ENCODE data around the gene SMARCA4. TPM values are rescaled to one million over a fixed set of nuclear protein-coding genes. Genes with fewer than 3 reads are reported as not detected.

Gene SMARCA4
- polyA plus RNA-seq, 4 donors, result 54.6 to 71.6 (median 66.1) TPM

- H3K27me3 ChIP-seq (ENCODE audit: control insufficient read depth in 3 of 3, insufficient read depth in 3 of 3, low read length in 3 of 3), result no peaks in the 10 kb centered on the region
- H3K4me3 ChIP-seq (ENCODE audit: low read depth in 1 of 3, low read length in 3 of 3), result no peak overlapping the region
- H3K4me1 ChIP-seq (ENCODE audit: control insufficient read depth in 3 of 3, insufficient read depth in 2 of 3, low read depth in 1 of 3, low read length in 2 of 3), result peaks cover 0 to 6% (median 0%) of the 10 kb centered on the region in 3 donors
- H3K36me3 ChIP-seq (ENCODE audit: control insufficient read depth in 3 of 3, insufficient read depth in 2 of 3, low read depth in 1 of 3, low read length in 3 of 3), result peaks cover 27 to 98% (median 36%) of the 10 kb centered on the region in 3 donors
- WGBS, 3 donors, result 87 to 95% (median 89%) methylated on average over 7 of the region's 7 CpGs
- H3K9me3 ChIP-seq (ENCODE audit: control insufficient read depth in 2 of 2, insufficient read depth in 1 of 2, low read depth in 1 of 2, low read length in 1 of 2), result no peaks in the 10 kb centered on the region
- DNase-seq, result no peak
- H3K27ac ChIP-seq (ENCODE audit: low read depth in 1 of 3, low read length in 2 of 3), result no peak overlapping the region
- FAIRE-seq, result no peak
These were observed 62.9 kb downstream of the SMARCA4 start for GRCh38 chr19:11023710-11024109.

DNA sequence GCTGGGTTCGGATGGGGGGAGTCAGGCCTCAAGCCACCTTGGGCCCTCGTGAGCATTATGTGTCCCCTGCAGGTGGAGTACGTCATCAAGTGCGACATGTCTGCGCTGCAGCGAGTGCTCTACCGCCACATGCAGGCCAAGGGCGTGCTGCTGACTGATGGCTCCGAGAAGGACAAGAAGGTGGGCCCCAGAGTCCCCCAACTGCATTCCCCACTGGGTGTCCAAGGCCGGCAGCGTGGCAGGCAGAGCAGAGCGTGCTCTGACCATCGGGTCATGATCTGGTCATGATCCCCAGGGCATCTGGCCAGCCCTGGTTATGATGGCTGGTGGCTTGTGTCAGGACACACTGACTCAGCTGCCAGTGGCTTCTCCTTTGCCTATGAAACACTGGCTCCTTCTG, 63.4 kb downstream of the SMARCA4 start:
- Histone ChIP-seq H3K9me3 (ENCODE audit: control insufficient read depth in 2 of 2, insufficient read depth in 1 of 2, low read depth in 1 of 2, low read length in 1 of 2) (no peaks in the 10 kb centered on the region), H3K4me3 (ENCODE audit: low read depth in 1 of 3, low read length in 3 of 3) (no peak overlapping the region), H3K27ac (ENCODE audit: low read depth in 1 of 3, low read length in 2 of 3) (no peak overlapping the region), H3K27me3 (ENCODE audit: control insufficient read depth in 3 of 3, insufficient read depth in 3 of 3, low read length in 3 of 3) (no peaks in the 10 kb centered on the region), H3K36me3 (ENCODE audit: control insufficient read depth in 3 of 3, insufficient read depth in 2 of 3, low read depth in 1 of 3, low read length in 3 of 3) (peaks cover 23 to 98% (median 36%) of the 10 kb centered on the region in 3 donors), H3K4me1 (ENCODE audit: control insufficient read depth in 3 of 3, insufficient read depth in 2 of 3, low read depth in 1 of 3, low read length in 2 of 3) (peaks cover 0 to under 1% (median 0%) of the 10 kb centered on the region in 3 donors)
- WGBS, 3 donors, result 90 to 96% (median 90%) methylated on average over 13 of the region's 13 CpGs
- DNase-seq (no peak), FAIRE-seq (no peak)

DNA sequence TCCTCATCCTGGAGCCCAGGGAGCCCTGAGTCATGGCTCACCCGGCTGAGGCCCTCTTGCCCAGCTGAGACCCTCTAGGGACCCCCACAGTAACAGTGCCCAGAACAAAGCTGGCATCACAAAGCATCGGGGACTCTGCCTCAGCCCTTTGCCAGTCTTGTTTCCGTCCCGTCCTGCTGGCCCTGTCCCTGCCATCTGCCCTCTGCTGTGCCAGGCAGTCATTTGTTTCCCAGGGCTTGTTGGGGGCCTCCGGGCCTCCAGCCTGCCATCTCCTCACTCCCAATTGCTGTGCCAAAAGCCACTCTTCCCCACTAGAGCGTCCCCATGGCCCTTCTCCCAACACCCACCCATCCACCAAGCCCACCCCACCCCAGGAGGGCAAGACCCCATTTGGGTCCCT, 64.2 kb downstream of the SMARCA4 start:
- Histone ChIP-seq H3K4me1 (ENCODE audit: control insufficient read depth in 3 of 3, insufficient read depth in 2 of 3, low read depth in 1 of 3, low read length in 2 of 3) (no peaks in the 10 kb centered on the region), H3K4me3 (ENCODE audit: low read depth in 1 of 3, low read length in 3 of 3) (no peak overlapping the region), H3K36me3 (ENCODE audit: control insufficient read depth in 3 of 3, insufficient read depth in 2 of 3, low read depth in 1 of 3, low read length in 3 of 3) (peaks cover 24 to 98% (median 30%) of the 10 kb centered on the region in 3 donors), H3K27me3 (ENCODE audit: control insufficient read depth in 3 of 3, insufficient read depth in 3 of 3, low read length in 3 of 3) (no peaks in the 10 kb centered on the region), H3K27ac (ENCODE audit: low read depth in 1 of 3, low read length in 2 of 3) (no peak overlapping the region), H3K9me3 (ENCODE audit: control insufficient read depth in 2 of 2, insufficient read depth in 1 of 2, low read depth in 1 of 2, low read length in 1 of 2) (no peaks in the 10 kb centered on the region)
- 91 to 95% (median 92%) methylated on average over 6 of the region's 6 CpGs for WGBS, 3 donors
- no peak for FAIRE-seq
- no peak for DNase-seq

DNA sequence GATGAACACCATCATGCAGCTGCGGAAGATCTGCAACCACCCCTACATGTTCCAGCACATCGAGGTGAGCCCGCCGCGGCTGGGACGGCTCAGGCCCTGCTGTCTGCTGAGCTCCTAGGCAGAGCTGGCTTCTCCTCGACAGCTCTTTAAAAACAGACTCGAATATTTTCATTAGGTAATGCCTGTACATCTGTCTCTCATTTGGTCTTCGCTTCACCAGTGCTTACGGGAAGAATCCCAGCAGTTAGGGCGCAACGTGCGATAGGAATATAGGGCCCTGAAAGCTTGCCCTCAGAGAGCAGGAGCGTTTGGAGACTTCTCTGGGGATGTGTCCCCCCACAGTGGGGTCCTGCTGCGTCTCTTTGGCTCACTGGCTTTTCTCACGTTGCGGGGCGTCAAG, 64.6 kb downstream of the SMARCA4 start:
- DNase-seq (no peak), FAIRE-seq (no peak)
- Histone ChIP-seq H3K36me3 (ENCODE audit: control insufficient read depth in 3 of 3, insufficient read depth in 2 of 3, low read depth in 1 of 3, low read length in 3 of 3) (peaks cover 24 to 98% (median 32%) of the 10 kb centered on the region in 3 donors), H3K4me3 (ENCODE audit: low read depth in 1 of 3, low read length in 3 of 3) (no peak overlapping the region), H3K27ac (ENCODE audit: low read depth in 1 of 3, low read length in 2 of 3) (no peak overlapping the region), H3K4me1 (ENCODE audit: control insufficient read depth in 3 of 3, insufficient read depth in 2 of 3, low read depth in 1 of 3, low read length in 2 of 3) (no peaks in the 10 kb centered on the region), H3K9me3 (ENCODE audit: control insufficient read depth in 2 of 2, insufficient read depth in 1 of 2, low read depth in 1 of 2, low read length in 1 of 2) (no peaks in the 10 kb centered on the region), H3K27me3 (ENCODE audit: control insufficient read depth in 3 of 3, insufficient read depth in 3 of 3, low read length in 3 of 3) (no peaks in the 10 kb centered on the region)
- WGBS, 3 donors, result 94 to 96% (median 95%) methylated on average over 18 of the region's 18 CpGs

DNA sequence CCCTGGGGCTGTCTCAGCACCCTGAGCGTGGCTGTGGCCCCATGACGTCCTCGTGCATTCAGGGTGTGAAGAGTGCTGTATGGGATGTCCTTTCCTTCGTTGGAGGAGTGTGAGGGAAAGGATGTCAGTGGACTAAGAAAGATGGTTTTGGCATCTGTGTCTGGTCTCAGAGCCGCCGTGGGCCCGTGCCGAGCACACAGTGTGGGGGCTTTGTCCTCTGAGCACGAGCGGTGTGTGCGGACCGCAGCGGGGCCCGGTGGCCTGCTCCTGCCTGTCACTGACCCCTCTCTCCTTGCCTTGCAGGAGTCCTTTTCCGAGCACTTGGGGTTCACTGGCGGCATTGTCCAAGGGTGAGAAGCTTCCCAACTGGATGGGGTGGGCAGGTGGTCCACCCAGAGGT, 65.2 kb downstream of the SMARCA4 start:
- H3K27ac ChIP-seq (ENCODE audit: low read depth in 1 of 3, low read length in 2 of 3), result no peak overlapping the region
- no peaks in the 10 kb centered on the region for H3K9me3 ChIP-seq (ENCODE audit: control insufficient read depth in 2 of 2, insufficient read depth in 1 of 2, low read depth in 1 of 2, low read length in 1 of 2)
- DNase-seq, result no peak
- H3K4me3 ChIP-seq (ENCODE audit: low read depth in 1 of 3, low read length in 3 of 3), result no peak overlapping the region
- H3K4me1 ChIP-seq (ENCODE audit: control insufficient read depth in 3 of 3, insufficient read depth in 2 of 3, low read depth in 1 of 3, low read length in 2 of 3), result no peaks in the 10 kb centered on the region
- FAIRE-seq, result no peak
- 94 to 96% (median 94%) methylated on average over 14 to 16 of the region's 16 CpGs for WGBS, 3 donors
- no peaks in the 10 kb centered on the region for H3K27me3 ChIP-seq (ENCODE audit: control insufficient read depth in 3 of 3, insufficient read depth in 3 of 3, low read length in 3 of 3)
- peaks cover 27 to 98% (median 31%) of the 10 kb centered on the region in 3 donors for H3K36me3 ChIP-seq (ENCODE audit: control insufficient read depth in 3 of 3, insufficient read depth in 2 of 3, low read depth in 1 of 3, low read length in 3 of 3)

GRCh38 chr19:11027381-11027780, 66.6 kb downstream of the SMARCA4 start:
- DNase-seq (no peak), FAIRE-seq (no peak)
- Histone ChIP-seq H3K27ac (ENCODE audit: low read depth in 1 of 3, low read length in 2 of 3) (no peak overlapping the region), H3K36me3 (ENCODE audit: control insufficient read depth in 3 of 3, insufficient read depth in 2 of 3, low read depth in 1 of 3, low read length in 3 of 3) (peaks cover 22 to 98% (median 29%) of the 10 kb centered on the region in 3 donors), H3K4me3 (ENCODE audit: low read depth in 1 of 3, low read length in 3 of 3) (no peak overlapping the region), H3K4me1 (ENCODE audit: control insufficient read depth in 3 of 3, insufficient read depth in 2 of 3, low read depth in 1 of 3, low read length in 2 of 3) (no peaks in the 10 kb centered on the region), H3K27me3 (ENCODE audit: control insufficient read depth in 3 of 3, insufficient read depth in 3 of 3, low read length in 3 of 3) (no peaks in the 10 kb centered on the region), H3K9me3 (ENCODE audit: control insufficient read depth in 2 of 2, insufficient read depth in 1 of 2, low read depth in 1 of 2, low read length in 1 of 2) (no peaks in the 10 kb centered on the region)
- WGBS, 3 donors, result 92 to 97% (median 93%) methylated on average over 14 of the region's 14 CpGs

DNA sequence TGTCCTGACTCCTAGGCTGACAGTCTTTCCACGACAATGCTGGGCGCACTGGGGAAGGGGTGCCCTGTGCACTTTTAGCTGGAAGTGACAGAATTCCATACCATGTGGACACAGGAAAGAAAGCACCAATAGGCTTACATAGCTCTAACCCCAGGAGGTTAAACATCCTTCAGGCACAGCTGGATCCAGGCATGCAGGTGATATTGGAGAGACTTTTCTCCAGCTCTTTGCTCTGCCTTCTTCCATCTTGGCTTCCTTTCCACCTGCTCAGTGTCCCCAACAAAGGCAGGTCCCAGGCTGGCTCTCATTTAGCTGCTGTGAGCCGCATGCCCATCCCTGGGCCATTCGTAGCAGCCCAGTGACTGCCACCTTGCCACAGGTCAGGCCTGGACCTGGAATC, 67.3 kb downstream of the SMARCA4 start:
- no peak for FAIRE-seq
- Histone ChIP-seq H3K4me3 (ENCODE audit: low read depth in 1 of 3, low read length in 3 of 3) (no peak overlapping the region), H3K9me3 (ENCODE audit: control insufficient read depth in 2 of 2, insufficient read depth in 1 of 2, low read depth in 1 of 2, low read length in 1 of 2) (no peaks in the 10 kb centered on the region), H3K27me3 (ENCODE audit: control insufficient read depth in 3 of 3, insufficient read depth in 3 of 3, low read length in 3 of 3) (no peaks in the 10 kb centered on the region), H3K36me3 (ENCODE audit: control insufficient read depth in 3 of 3, insufficient read depth in 2 of 3, low read depth in 1 of 3, low read length in 3 of 3) (peaks cover 27 to 98% (median 34%) of the 10 kb centered on the region in 3 donors), H3K27ac (ENCODE audit: low read depth in 1 of 3, low read length in 2 of 3) (no peak overlapping the region), H3K4me1 (ENCODE audit: control insufficient read depth in 3 of 3, insufficient read depth in 2 of 3, low read depth in 1 of 3, low read length in 2 of 3) (no peaks in the 10 kb centered on the region)
- WGBS, 3 donors, result 96 to 100% (median 98%) methylated on average over 4 of the region's 4 CpGs
- DNase-seq, result no peak

- H3K4me1 ChIP-seq (ENCODE audit: control insufficient read depth in 3 of 3, insufficient read depth in 2 of 3, low read depth in 1 of 3, low read length in 2 of 3), result no peaks in the 10 kb centered on the region
- no peak for FAIRE-seq
- no peaks in the 10 kb centered on the region for H3K27me3 ChIP-seq (ENCODE audit: control insufficient read depth in 3 of 3, insufficient read depth in 3 of 3, low read length in 3 of 3)
- no peak for DNase-seq
- 94 to 95% (median 95%) methylated on average over 21 of the region's 21 CpGs for WGBS, 3 donors
- H3K27ac ChIP-seq (ENCODE audit: low read depth in 1 of 3, low read length in 2 of 3), result no peak overlapping the region
- H3K4me3 ChIP-seq (ENCODE audit: low read depth in 1 of 3, low read length in 3 of 3), result no peak overlapping the region
- H3K9me3 ChIP-seq (ENCODE audit: control insufficient read depth in 2 of 2, insufficient read depth in 1 of 2, low read depth in 1 of 2, low read length in 1 of 2), result no peaks in the 10 kb centered on the region
- H3K36me3 ChIP-seq (ENCODE audit: control insufficient read depth in 3 of 3, insufficient read depth in 2 of 3, low read depth in 1 of 3, low read length in 3 of 3), result peaks cover 27 to 100% (median 38%) of the 10 kb centered on the region in 3 donors
These were observed 70.7 kb downstream of the SMARCA4 start for GRCh38 chr19:11031421-11032070.

GRCh38 chr19:11033251-11033650, 72.4 kb downstream of the SMARCA4 start:
- 90 to 95% (median 94%) methylated on average over 22 of the region's 22 CpGs for WGBS, 3 donors
- H3K36me3 ChIP-seq (ENCODE audit: control insufficient read depth in 3 of 3, insufficient read depth in 2 of 3, low read depth in 1 of 3, low read length in 3 of 3), result peaks cover 27 to 96% (median 39%) of the 10 kb centered on the region in 3 donors
- H3K4me1 ChIP-seq (ENCODE audit: control insufficient read depth in 3 of 3, insufficient read depth in 2 of 3, low read depth in 1 of 3, low read length in 2 of 3), result no peaks in the 10 kb centered on the region
- no peak overlapping the region for H3K4me3 ChIP-seq (ENCODE audit: low read depth in 1 of 3, low read length in 3 of 3)
- no peak for FAIRE-seq
- DNase-seq, result no peak
- no peaks in the 10 kb centered on the region for H3K27me3 ChIP-seq (ENCODE audit: control insufficient read depth in 3 of 3, insufficient read depth in 3 of 3, low read length in 3 of 3)
- H3K27ac ChIP-seq (ENCODE audit: low read depth in 1 of 3, low read length in 2 of 3), result no peak overlapping the region
- H3K9me3 ChIP-seq (ENCODE audit: control insufficient read depth in 2 of 2, insufficient read depth in 1 of 2, low read depth in 1 of 2, low read length in 1 of 2), result no peaks in the 10 kb centered on the region

Measured in small intestine (tissue), 7 donors.